GM12865 (cell line): ENCODE data around the gene FOXO6.
"Not testable (repeated sequence)": the region's sequence is repeated elsewhere in the genome, so short reads cannot be mapped to it uniquely, and the experiment has no call there.

Source experiments
- DNase-seq: peaks from one replicate; pipeline ENCODE4 v3.0.0; 2010; ENCODE audit warnings: low read depth
- H3K4me3 ChIP-seq: 2 replicates; pipeline ENCODE4 v1.5.1; 2011; ENCODE audit warnings: mild to moderate bottlenecking, low read depth, low read length, control low read depth
- CTCF ChIP-seq: IDR thresholded peaks from 2 replicates; pipeline ENCODE4 v1.5.1; 2011; ENCODE audit warnings: low read length, control low read depth, low read depth, inconsistent platforms; ENCODE audit not compliant: insufficient read depth; ENCODE audit errors: missing control alignments

The FOXO6 gene

GRCh38 chr1:41329662-41330587 lies 31.3 kb upstream of the FOXO6 start:
- DNase-seq: no peak
- no peak overlapping the region for H3K4me3 ChIP-seq
- no peak for TF ChIP-seq CTCF

GRCh38 chr1:41330588-41331545 lies 30.4 kb upstream of the FOXO6 start:
- H3K4me3 ChIP-seq: no peak overlapping the region
- DNase-seq: no peak
- TF ChIP-seq CTCF: no peak

- DNase-seq: no peak
- no peak for TF ChIP-seq CTCF
- no peak overlapping the region for H3K4me3 ChIP-seq
Measured at GRCh38 chr1:41331546-41331917, 29.7 kb upstream of the FOXO6 start.

GRCh38 chr1:41332161-41332560 lies 29.1 kb upstream of the FOXO6 start:
- DNase-seq, H3K4me3 ChIP-seq: not testable (repeated sequence)

- no peak for DNase-seq
Measured at GRCh38 chr1:41333146-41333784, 28.0 kb upstream of the FOXO6 start.

GRCh38 chr1:41338820-41339219 lies 22.4 kb upstream of the FOXO6 start:
- TF ChIP-seq CTCF: no peak
- H3K4me3 ChIP-seq: no peak overlapping the region
- no peak for DNase-seq

More at GRCh38 chr1:41333146-41333784, 28.0 kb upstream of the FOXO6 start:
- no peak overlapping the region for H3K4me3 ChIP-seq
- TF ChIP-seq CTCF: no peak
